ENCODE measurements around the gene SDK2.

DNA sequence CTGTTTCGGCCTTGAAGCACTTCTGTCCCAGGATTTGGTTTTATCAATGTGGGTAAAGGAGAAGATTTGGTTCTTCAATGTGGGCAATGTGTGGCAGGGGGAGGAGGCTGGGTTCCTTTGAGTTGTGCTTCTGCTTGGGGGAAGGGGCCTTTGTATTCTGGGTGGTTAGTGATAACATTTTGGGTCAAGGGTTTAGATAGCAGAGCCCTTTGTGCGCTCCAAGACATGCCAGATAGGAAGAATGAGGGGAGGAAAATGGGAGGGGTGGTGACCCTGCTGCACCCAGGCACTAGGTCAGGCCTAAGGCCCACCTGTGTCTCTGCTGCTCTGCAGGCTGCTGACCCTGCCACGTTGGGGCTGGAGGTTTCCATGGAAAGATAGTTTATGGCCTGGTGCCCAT, 292.5 kb downstream of the SDK2 start:
- TF ChIP-seq, protein P1, sequence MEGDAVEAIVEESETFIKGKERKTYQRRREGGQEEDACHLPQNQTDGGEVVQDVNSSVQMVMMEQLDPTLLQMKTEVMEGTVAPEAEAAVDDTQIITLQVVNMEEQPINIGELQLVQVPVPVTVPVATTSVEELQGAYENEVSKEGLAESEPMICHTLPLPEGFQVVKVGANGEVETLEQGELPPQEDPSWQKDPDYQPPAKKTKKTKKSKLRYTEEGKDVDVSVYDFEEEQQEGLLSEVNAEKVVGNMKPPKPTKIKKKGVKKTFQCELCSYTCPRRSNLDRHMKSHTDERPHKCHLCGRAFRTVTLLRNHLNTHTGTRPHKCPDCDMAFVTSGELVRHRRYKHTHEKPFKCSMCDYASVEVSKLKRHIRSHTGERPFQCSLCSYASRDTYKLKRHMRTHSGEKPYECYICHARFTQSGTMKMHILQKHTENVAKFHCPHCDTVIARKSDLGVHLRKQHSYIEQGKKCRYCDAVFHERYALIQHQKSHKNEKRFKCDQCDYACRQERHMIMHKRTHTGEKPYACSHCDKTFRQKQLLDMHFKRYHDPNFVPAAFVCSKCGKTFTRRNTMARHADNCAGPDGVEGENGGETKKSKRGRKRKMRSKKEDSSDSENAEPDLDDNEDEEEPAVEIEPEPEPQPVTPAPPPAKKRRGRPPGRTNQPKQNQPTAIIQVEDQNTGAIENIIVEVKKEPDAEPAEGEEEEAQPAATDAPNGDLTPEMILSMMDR (IDR thresholded peaks at IDR 0.05), result no peak
- no peak for TF ChIP-seq POLR2A (IDR thresholded peaks at IDR 0.05)
